Epidermal melanocyte (primary cell): Measurements from ENCODE around the gene PDLIM5.
"Not testable (repeated sequence)": the region's sequence is repeated elsewhere in the genome, so short reads cannot be mapped to it uniquely, and the experiment has no call there.

ENCODE experiments used
- DNase-seq: peaks from one replicate; pipeline ENCODE4 v3.0.0; 2011; ENCODE audit warnings: low spot score; ENCODE audit not compliant: insufficient read length

The PDLIM5 gene

GRCh38 chr4:94557632-94558031 lies 105.9 kb downstream of the PDLIM5 start:
- DNase-seq, result not testable (repeated sequence)

- DNase-seq, result no peak
Measured at GRCh38 chr4:94558392-94558904, 106.7 kb downstream of the PDLIM5 start.

GRCh38 chr4:94559351-94559806 lies 107.6 kb downstream of the PDLIM5 start:
- DNase-seq, result no peak

GRCh38 chr4:94561249-94562024 lies 109.7 kb downstream of the PDLIM5 start:
- no peak for DNase-seq

- no peak for DNase-seq
Measured at GRCh38 chr4:94562285-94562684, 110.5 kb downstream of the PDLIM5 start.

- no peak for DNase-seq
Measured at GRCh38 chr4:94564252-94564651, 112.5 kb downstream of the PDLIM5 start.

GRCh38 chr4:94566420-94566819 lies 114.7 kb downstream of the PDLIM5 start:
- no peak for DNase-seq

GRCh38 chr4:94567811-94568210 lies 116.1 kb downstream of the PDLIM5 start:
- DNase-seq, result no peak

GRCh38 chr4:94570558-94570957 lies 118.8 kb downstream of the PDLIM5 start:
- no peak for DNase-seq

- no peak for DNase-seq
Measured at GRCh38 chr4:94571298-94571697, 119.6 kb downstream of the PDLIM5 start.

GRCh38 chr4:94571715-94572114 lies 120.0 kb downstream of the PDLIM5 start:
- no peak for DNase-seq

- DNase-seq, result no peak
Measured at GRCh38 chr4:94574050-94574449, 122.3 kb downstream of the PDLIM5 start.

- DNase-seq, result no peak
Measured at GRCh38 chr4:94574616-94575015, 122.9 kb downstream of the PDLIM5 start.

- DNase-seq, result no peak
Measured at GRCh38 chr4:94575652-94576051, 123.9 kb downstream of the PDLIM5 start.

- no peak for DNase-seq
Measured at GRCh38 chr4:94576210-94576609, 124.5 kb downstream of the PDLIM5 start.

- no peak for DNase-seq
Measured at GRCh38 chr4:94577136-94577535, 125.4 kb downstream of the PDLIM5 start.

- DNase-seq, result no peak
Measured at GRCh38 chr4:94578195-94578594, 126.5 kb downstream of the PDLIM5 start.

GRCh38 chr4:94581766-94582165 lies 130.0 kb downstream of the PDLIM5 start:
- no peak for DNase-seq

GRCh38 chr4:94582517-94582916 lies 130.8 kb downstream of the PDLIM5 start:
- DNase-seq, result no peak

- DNase-seq, result no peak
Measured at GRCh38 chr4:94583914-94584641, 132.3 kb downstream of the PDLIM5 start.

GRCh38 chr4:94588896-94589693 lies 137.4 kb downstream of the PDLIM5 start:
- DNase-seq, result no peak

- DNase-seq, result no peak
Measured at GRCh38 chr4:94590493-94590892, 138.8 kb downstream of the PDLIM5 start.
